ENCODE results near the gene SOCS4.
"Not testable (repeated sequence)": the region's sequence is repeated elsewhere in the genome, so short reads cannot be mapped to it uniquely, and the experiment has no call there.

SOCS4 gene

DNA sequence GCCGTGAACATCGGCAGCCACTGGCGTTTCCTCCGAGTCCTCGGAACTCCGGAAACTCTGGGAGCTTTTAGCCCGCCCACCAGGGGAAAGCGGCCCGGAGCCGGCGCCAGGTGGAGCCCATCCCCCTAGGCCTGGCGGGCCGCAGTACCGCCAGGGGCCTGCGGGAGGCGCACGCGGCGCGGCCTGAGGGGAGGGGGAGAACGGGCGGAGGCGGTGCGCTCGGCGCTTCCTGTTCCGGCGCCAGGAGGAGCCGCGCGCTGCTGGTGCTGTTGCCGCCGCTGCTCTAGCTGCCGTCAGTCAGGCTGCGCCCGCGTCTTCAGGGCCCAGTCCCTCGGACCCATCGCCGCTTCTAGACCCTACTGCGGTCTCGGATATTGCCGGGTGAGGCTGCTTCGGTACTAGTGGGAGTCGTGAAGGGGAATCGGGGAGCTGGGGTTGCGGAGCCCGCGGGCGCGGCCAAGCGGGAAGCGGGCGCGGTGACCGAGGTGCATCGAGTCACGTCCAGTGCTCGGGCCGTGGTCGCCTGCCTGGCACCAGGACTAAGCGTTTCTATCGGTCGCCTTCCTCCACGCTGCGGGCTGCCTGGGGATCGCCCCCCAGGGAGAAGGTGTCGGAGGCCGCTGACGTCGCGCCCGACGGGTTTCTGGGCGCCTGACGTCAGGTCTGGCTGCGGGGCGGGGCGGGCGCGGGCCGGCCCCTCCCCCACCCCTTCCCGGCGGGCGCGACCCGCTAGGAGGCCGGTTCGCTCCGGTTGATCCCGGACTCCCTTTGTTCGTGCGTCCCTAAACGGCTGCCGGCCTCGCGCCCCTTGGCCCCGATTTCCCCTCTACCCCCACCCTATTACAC lies 24.6 kb downstream of the SOCS4 start, which contains the start of gene MAPK1IP1L:
Gene MAPK1IP1L, plus strand, starts transcription at position 225 of the 846 bp plus-strand sequence. CDS start 10,037 bp downstream, outside the sequence.
- DNase-seq (ENCODE audit: low read depth in 3 of 3) = peak; percentile 79 to 86 (median 85)

DNA sequence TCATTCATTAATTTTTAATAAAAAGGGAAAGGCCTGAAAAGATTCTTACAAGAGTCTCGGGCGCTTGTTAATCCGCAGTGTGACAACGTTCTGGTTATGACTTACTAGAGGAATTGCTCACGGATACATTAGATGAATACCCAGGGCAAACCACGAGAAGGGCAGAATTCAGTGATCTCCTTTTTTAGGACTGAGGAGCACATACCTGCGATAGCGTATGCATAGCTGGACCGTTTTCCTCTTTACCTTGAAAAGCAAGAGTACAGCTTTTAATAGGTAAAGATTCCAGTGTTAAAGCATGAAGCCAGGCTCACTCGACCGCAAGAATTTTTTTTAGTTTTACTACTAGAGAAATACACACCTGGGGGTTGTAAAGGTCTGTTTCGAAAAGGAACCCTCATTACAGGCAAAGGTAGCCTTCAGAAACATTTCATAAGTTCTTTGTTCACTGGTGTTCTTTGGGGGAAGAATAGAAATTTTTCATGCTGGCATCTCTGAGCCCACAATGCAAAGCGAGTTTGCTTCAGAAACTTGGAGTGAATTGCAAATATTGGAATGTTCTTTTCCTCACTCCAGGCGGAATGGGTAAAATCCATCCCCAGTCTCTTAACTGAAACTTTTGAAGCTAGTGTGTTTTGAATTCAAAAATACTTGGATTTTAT lies 25.4 kb downstream of the SOCS4 start:
- DNase-seq (ENCODE audit: low read depth in 3 of 3) = no peak

DNA sequence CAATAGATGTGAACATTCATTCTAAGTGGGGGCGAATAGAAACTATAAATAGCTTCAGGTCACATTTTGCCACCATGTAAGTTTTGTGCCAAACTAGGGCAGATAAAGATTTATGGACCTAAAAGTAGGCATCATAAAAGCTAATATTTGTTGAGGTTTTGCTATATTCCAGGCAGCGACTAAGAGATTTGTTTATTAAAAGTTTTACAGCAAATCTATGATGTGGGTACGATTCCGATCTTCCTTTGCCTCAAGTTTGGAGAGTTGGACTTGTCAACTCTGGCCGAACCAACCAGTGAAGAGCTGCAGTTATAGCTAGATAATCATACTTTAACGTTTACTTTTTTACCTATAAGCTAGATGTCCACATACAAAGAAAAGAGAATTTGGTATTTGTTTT lies 26.0 kb downstream of the SOCS4 start:
- DNase-seq (ENCODE audit: low read depth in 3 of 3) = no peak

DNA sequence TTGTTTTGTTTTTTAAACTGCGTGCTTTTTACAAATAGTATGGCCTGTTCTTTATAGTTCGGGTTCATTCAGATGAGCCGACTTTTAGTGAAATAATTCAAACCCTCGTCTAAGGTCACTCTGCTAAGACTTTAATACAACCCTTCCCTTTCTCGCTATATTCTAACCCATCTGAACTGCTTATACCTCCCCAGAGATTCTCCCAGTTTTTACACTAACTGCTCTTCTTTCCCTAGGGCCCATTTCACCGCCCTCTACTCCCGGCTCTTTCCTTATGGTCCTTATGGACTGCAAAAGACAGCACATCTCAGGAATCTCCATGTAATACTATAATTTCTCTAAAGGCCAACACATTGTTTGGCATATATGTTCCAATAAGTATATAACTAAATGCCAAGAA lies 26.5 kb downstream of the SOCS4 start:
- no peak for DNase-seq (ENCODE audit: low read depth in 3 of 3)

DNA sequence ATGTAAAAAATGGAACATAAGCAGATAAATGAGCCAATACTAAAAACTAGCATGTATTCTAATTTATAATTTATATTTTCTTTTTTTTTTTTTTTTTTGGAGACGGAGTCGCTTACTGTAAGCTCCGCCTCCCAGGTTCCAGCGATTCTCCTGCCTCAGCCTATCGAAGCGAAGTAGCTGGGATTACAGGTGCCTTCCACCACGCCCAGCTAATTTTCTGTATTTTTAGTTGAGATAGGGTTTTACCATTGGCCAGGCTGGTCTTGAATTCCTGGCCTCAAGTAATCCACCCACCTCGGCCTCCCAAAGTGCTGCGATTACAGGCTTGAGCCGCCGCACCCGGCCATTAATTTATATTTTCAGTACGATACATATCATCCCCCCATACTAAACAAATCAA lies 27.1 kb downstream of the SOCS4 start:
- DNase-seq (ENCODE audit: low read depth in 3 of 3) = no peak

DNA sequence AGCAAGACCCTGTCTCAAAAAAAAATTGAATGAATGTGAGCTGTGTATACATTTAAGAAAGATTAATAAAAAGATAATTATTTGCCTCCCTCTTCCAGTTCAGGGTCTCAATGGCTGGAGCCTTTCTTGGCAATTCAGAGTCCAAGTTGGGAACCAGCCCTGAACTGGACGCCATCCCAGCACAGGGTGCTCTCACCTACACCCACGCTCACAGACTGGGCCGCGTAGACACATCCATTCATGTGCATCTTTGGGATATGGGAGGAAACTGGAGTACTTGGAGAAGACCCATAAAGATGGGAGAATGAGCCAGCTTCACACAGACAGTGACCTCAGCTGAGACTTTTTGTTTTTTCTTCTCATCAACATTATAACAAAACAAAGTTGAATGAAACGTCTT lies 30.9 kb downstream of the SOCS4 start:
- DNase-seq (ENCODE audit: low read depth in 3 of 3) = no peak

DNA sequence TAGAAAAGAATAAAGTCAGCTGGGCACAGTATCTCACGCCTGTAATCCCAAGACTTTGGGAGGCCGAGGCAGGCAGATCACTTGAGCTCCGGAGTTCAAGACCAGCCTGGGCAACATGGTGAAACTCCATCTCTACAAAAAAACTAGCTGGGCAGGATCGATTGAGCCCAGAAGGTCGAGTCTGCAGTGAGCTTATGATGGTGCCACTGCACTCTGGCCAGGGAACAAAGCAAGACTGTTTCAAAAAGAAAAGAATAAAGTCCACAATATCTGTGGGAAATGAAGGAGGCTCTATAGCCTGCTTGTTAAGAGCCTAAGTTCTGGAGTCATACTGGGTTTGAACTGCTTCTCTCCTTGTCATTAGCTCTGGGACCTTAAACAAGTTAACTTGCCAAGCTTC lies 32.3 kb downstream of the SOCS4 start:
- DNase-seq (ENCODE audit: low read depth in 3 of 3) = no peak

DNA sequence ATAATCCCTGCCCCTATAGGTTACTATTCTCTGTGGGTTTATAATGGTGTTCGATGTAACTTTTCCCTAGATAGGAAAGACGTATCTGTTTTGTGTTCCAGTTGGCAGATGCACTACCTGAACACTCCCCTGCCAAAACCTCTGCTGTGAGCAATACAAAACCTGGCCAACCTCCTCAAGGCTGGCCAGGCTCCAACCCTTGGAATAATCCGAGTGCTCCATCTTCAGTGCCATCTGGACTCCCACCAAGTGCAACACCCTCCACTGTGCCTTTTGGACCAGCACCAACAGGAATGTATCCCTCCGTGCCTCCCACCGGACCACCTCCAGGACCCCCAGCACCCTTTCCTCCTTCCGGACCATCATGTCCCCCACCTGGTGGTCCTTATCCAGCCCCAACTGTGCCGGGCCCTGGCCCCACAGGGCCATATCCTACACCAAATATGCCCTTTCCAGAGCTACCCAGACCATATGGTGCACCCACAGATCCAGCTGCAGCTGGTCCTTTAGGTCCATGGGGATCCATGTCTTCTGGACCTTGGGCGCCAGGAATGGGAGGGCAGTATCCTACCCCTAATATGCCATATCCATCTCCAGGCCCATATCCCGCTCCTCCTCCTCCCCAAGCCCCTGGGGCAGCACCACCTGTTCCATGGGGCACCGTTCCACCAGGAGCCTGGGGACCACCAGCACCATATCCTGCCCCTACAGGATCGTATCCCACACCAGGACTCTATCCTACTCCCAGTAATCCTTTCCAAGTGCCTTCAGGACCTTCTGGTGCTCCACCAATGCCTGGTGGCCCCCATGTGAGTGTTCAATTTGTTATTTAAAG lies 35.7 kb downstream of the SOCS4 start:
- DNase-seq (ENCODE audit: low read depth in 3 of 3) = no peak

DNA sequence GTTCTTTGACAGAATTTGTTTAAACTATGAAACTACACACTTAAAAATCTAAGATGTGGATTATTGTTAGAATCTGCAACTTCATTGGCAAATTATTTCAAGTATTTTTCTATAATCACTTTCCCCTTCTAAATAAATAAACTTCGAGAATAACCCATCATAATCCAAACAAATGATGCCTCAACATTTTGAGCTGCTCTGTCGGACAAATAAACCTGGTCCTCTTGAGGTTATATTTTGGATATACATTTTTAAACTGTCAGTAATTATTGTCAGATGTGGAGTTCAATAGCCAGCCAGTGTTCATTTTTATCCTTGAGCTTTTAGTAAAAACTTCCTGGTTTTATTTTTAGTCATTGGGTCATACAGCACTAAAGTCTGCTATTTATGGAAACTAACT lies 37.9 kb downstream of the SOCS4 start:
- DNase-seq (ENCODE audit: low read depth in 3 of 3) = not testable (repeated sequence)

DNA sequence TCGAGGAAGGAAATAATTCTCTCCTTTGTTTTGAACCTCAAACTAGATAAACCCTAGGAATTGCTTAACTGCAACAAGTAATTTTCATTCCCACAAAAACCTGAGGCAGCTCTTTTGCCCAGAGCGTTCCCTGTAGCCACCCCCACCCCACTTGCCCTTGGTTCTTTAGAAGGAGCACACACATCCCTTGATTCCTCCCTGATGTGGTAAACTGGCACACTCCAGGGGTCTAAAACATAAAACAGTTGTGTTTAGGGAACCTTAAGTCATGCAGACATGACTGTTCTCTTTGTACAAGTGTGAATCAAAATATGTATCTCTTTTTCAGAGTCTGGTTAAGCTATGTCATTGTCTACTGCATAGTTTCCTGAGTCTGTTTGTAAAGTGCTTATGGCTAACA lies 38.4 kb downstream of the SOCS4 start:
- DNase-seq (ENCODE audit: low read depth in 3 of 3) = no peak

DNA sequence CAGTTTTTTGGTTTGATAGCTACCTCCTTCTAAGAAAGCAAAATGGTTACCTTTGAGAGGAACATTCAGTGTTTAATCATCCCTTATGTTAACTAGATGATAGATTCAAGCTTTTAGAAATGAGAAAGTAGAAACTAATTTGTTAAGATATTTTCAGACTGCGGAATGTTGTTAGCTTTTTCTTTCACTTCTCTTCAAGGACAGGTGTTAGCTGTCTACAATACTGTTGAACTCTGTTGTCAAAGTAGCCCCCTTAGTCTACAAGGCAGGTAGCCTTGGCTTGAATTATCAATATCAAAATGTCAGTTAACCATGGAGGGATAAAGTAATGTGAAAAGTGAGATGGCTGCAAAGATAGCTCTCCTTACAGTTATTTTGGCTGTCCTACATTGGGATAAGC lies 39.2 kb downstream of the SOCS4 start:
- DNase-seq (ENCODE audit: low read depth in 3 of 3) = no peak

DNA sequence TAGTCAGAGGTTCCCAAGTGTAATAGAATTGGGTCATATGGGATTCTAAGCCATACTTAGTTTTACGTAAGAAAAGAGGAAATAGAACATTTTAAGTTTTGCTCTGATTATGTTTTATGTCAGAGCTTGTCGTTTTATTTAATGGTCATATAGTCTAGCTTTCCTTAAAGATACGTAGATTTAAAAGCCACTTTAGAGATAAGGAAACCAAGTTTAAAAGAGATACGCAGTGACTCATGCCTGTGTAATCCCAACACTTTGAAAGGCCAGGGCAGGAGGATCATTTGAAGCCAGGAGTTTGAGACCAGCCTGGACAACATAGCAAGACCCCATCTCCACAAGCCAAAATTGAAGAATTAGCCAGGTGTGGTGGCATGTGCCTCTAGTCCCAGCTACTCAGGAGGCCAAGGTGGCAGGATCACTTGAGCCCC lies 44.0 kb downstream of the SOCS4 start:
- DNase-seq (ENCODE audit: low read depth in 3 of 3) = no peak

DNA sequence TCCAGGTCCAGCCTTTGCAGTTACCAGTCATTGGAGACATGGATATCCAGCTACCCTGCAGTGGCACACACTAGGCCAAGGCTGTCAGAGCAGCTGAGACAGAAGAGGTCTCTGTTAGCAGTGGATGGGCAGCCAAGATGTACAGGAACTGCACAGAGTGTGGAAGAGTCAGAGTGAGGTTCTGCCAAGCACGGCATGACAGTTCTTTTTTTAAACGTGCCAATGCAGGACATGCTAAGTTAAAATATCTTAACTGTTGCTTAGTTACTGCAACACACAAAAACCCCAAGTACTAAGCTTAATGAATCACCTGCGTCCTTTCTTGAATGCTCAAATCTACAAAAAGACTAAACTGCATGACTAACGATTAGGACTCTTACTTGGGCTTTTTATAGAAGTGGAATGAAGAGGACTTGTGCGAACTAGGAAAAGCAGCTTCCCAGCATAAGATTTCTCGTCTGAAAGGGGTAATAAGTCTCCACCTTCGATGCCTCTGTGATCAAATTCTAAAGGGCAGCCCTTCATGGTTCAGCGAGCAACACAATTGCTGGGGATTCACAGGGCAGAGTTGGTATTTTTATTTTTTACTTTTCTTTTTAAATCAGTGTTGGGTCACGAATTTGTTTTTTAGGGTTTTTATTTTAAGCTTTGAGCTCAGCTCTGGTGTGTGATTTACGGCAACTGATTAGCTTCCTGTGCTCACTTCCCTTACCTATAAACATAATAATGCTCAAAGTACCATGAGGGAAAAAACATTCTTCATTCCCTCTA lies 45.0 kb downstream of the SOCS4 start:
- no peak for DNase-seq (ENCODE audit: low read depth in 3 of 3)

DNA sequence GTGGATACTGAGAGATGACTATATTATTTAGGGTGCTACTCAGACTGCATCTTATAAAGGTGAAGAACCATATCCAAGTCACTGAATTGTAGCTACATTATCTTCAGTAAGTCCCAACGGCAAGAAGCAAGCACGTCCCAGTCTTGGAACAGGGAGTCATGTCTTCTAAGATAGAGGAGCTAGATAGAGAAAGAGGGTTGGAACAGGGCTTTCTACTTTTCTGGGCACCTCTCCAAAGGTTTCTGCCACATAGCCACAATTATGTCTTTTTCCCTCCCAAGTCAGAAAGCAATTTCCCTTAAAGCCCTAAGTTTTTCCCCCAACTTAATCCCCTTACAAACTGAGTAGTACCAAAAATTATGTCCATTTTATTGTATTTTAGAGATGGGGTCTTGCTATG lies 46.8 kb downstream of the SOCS4 start:
- DNase-seq (ENCODE audit: low read depth in 3 of 3) = no peak

DNA sequence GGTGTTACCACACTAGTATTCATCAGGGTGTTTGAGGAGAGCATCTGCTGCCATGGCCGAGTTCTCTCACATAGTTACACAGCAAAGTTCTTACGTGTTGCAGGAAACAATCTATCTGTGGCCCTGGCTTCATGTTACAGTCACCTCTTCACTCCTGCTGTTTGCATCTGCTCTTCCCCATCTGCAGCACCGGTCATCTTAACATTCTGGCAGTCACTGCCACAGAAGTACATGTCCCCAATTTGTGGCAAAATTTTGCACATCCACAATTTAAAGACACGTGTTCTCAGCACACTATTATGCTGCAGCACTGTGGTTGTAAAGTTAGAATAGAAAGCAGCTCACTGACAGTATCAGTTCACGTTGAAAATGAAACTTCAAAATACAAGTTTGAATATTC lies 47.6 kb downstream of the SOCS4 start:
- DNase-seq (ENCODE audit: low read depth in 3 of 3) = no peak

DNA sequence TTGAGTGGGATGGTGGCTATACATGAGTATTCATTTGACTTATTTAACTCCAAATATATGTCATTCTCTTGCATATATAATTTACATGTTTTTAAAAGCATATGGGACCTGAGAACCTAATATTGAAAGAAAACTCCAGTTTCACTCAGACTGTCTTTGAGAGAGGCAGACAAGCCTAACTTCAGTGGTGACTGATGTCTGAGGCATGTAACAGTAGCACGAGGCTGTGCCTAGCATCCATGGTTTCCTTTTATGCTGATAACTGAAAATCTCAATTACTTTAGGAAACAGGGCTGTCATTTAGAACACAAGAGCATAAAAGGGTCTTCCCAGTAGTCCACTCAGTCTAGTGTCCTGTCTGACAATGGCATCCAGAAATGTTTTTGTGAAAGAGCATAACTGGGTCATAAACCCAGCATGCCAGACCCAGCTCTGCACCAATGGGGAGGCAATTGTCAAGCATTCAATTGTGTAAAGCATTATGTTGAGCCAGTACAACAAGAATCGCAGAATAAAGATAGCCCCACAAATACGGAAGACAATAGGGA lies 48.7 kb downstream of the SOCS4 start:
- DNase-seq (ENCODE audit: low read depth in 3 of 3) = no peak

DNA sequence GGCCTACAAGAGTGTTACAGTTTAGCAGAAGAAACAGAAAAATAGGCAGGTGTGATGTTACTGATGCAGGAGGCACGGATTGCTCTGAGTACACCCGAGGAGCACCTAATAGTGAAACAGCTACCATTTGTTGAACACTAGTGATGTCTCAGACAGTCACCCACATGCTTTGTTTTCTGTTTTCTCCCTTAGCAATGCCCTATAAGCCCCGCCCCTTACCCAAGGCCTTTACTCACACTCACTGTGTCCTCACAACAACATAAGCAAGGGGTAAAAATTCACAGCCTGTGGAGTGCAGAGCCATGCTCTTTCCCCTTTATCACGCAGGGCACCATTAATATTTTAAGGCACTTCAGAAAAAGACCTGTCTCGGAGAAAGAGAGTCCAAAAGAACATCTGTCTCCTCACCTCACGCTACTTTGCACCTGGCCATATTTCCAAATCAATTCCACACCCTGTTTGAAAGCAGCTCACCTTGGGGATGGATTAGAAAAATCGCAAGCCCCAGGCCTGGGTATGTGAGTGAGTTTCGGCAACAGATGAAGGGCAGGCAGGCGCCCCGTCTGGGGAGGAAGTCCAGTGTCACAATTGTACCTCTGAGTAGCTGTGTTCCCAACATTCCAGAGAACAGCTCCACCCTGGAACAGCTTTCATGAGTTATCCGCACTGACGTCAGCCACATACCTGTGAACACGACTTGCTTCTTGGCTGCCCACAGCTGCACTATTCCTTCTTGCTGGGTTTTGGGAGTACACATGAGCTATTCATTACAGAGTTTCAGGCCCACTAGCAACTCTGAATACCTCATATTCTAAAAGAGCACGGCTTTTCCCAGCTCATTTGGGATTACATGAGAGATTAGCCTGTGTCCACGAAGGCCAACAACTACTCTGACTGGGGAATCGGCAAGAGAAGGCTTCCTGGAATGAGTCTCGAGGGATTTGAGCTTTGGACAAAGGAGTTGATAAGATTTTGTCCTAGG lies 50.4 kb downstream of the SOCS4 start:
- DNase-seq (ENCODE audit: low read depth in 3 of 3) = no peak

DNA sequence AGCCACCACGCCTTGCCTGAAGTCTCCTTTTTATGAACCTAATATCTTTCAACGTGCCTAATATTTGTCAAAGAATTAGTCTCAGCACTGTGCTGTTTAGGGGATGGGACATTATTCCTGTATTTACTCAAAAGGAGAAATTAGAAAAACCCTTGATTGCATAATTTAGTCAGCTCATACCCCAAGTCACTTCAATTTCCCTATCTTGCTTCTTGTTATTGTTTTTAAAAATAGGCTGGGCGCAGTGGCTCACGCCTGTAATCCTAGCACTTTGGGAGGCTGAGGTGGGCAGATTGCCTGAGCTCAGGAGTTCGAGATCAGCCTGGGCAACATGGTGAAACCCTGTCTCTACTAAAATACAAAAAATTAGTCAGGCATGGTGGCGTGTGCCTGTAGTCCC lies 52.9 kb downstream of the SOCS4 start:
- DNase-seq (ENCODE audit: low read depth in 3 of 3) = not testable (repeated sequence)

DNA sequence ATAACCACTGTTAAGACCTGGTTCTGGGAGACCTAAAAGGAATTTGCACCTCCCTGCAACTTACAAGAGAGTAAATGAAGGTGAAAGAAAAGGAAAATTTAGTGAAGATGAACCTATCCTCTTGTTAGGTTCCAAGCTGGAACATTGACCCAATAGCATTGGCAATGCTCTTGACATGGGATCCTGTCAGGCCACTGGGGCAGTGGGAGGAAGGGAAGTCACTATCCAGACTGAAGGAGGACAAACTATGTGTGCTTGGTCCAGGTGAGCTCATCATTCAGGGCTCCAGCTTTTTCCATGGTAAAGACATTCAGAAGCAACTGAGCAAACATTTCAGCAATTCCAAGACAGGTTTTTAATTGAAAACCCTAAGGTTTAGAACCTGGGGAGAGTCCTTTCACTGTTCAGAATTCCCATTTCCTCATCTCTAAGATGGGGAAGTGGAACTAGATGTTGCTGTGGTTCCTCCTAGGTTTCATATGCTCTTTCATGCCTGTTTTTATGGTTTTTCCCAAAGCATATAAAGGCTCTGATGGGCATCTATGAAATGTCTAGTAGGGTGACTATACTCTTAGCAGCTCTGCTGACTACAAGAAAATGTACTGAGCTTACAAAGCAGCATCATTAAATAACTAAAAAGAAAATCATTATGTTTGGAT lies 57.5 kb downstream of the SOCS4 start:
- DNase-seq (ENCODE audit: low read depth in 3 of 3) = no peak

Measured in stimulated activated CD4-positive, alpha-beta T cell treated with anti-CD3 and anti-CD28 coated beads, TNF-alpha, amount 100 ng/mL, for 24 hours (primary cell).